ENCODE data around the gene GALNTL6.

Gene GALNTL6

GRCh38 chr4:173045571-173045970 is 1232.4 kb downstream of the GALNTL6 start:
- no peak for DNase-seq

- DNase-seq: no peak
These were observed 1232.9 kb downstream of the GALNTL6 start for GRCh38 chr4:173046144-173046543.

GRCh38 chr4:173046818-173047217 is 1233.6 kb downstream of the GALNTL6 start:
- no peak for DNase-seq

- DNase-seq: no peak
These were observed 1238.0 kb downstream of the GALNTL6 start for GRCh38 chr4:173051232-173051631.

GRCh38 chr4:173051716-173052115 is 1238.5 kb downstream of the GALNTL6 start:
- DNase-seq: no peak

GRCh38 chr4:173052439-173052838 is 1239.2 kb downstream of the GALNTL6 start:
- no peak for DNase-seq

- DNase-seq: no peak
These were observed 1243.1 kb downstream of the GALNTL6 start for GRCh38 chr4:173056271-173056670.

- DNase-seq: no peak
These were observed 1243.5 kb downstream of the GALNTL6 start for GRCh38 chr4:173056710-173057109.

- no peak for DNase-seq
These were observed 1244.2 kb downstream of the GALNTL6 start for GRCh38 chr4:173057442-173057841.

- no peak for DNase-seq
These were observed 1244.7 kb downstream of the GALNTL6 start for GRCh38 chr4:173057901-173058300.

GRCh38 chr4:173061160-173061559 is 1248.0 kb downstream of the GALNTL6 start:
- DNase-seq: no peak

GRCh38 chr4:173073939-173074500 is 1260.8 kb downstream of the GALNTL6 start:
- no peak for DNase-seq

- no peak for DNase-seq
These were observed 1261.3 kb downstream of the GALNTL6 start for GRCh38 chr4:173074501-173074946.

GRCh38 chr4:173076903-173077634 is 1263.9 kb downstream of the GALNTL6 start:
- DNase-seq: no peak

GRCh38 chr4:173088144-173088543 is 1274.9 kb downstream of the GALNTL6 start:
- DNase-seq: no peak

All from NCI-H1048 (cell line).